Renal cortex interstitium (tissue), 15 donors: Measurements from ENCODE around the gene CILP. TPM values are rescaled to one million over a fixed set of nuclear protein-coding genes. Genes with fewer than 3 reads are reported as not detected.
A peak's percentile ranks its signal among the peaks of the same experiment; 100 is the strongest.
"Not testable (repeated sequence)": the region's sequence is repeated elsewhere in the genome, so short reads cannot be mapped to it uniquely, and the experiment has no call there.

ENCODE experiments used
- DNase-seq, 11 donors: peaks; one replicate each; pipeline ENCODE4 v3.0.0-alpha.2; 2013; ENCODE audit warnings: low read depth in 9 of 11, low spot score in 4 of 11; ENCODE audit errors: extremely low read depth in 1 of 11
- long read RNA-seq, 16 experiments: transcript quantifications; one replicate each; lab custom pipeline, GENCODE V29; 2026
- polyA plus RNA-seq, 3 donors: library from polyadenylated mRNA; unstranded; fragments of 120-200 nt; gene quantifications; one replicate each; pipeline ENCODE4 v1.2.1, GENCODE V29; 2013; ENCODE audit not compliant: insufficient read length in 3 of 3

Gene CILP
- 1 to 10 TPM; 3.1 to 3.5 (median 3.2) TPM for polyA plus RNA-seq
- long read RNA-seq, donor 1, result 0 reads
- long read RNA-seq, donor 2, result 0 reads
- long read RNA-seq, donor 3, full-length matches to known transcripts, result 1 of 1 reads
- long read RNA-seq, donor 3, partial matches to known transcripts, result 0 of 1 reads
- long read RNA-seq, donor 3, other reads (novel, unspliced or antisense), result 0 of 1 reads
- long read RNA-seq, donor 4, full-length matches to known transcripts, result 1 of 1 reads
- long read RNA-seq, donor 4, partial matches to known transcripts, result 0 of 1 reads
- long read RNA-seq, donor 4, other reads (novel, unspliced or antisense), result 0 of 1 reads
- long read RNA-seq, donor 5, result 0 reads
- long read RNA-seq, donor 6, full-length matches to known transcripts, result 1 of 1 reads
- long read RNA-seq, donor 6, partial matches to known transcripts, result 0 of 1 reads
- long read RNA-seq, donor 6, other reads (novel, unspliced or antisense), result 0 of 1 reads
- long read RNA-seq, donor 7, full-length matches to known transcripts, result 1 of 1 reads
- long read RNA-seq, donor 7, partial matches to known transcripts, result 0 of 1 reads
- long read RNA-seq, donor 7, other reads (novel, unspliced or antisense), result 0 of 1 reads
- long read RNA-seq, donor 8, result 0 reads
- long read RNA-seq, donor 9, result 0 reads
- long read RNA-seq, donor 10, result 0 reads
- long read RNA-seq, donor 11, full-length matches to known transcripts, result 1 of 1 reads
- long read RNA-seq, donor 11, partial matches to known transcripts, result 0 of 1 reads
- long read RNA-seq, donor 11, other reads (novel, unspliced or antisense), result 0 of 1 reads
- long read RNA-seq, donor 12, full-length matches to known transcripts, result 1 of 1 reads
- long read RNA-seq, donor 12, partial matches to known transcripts, result 0 of 1 reads
- long read RNA-seq, donor 12, other reads (novel, unspliced or antisense), result 0 of 1 reads
- long read RNA-seq, donor 13, result 0 reads
- long read RNA-seq, donor 14, result 0 reads
- long read RNA-seq, donor 15, result 0 reads
- long read RNA-seq, donor 16, full-length matches to known transcripts, result 1 of 1 reads
- long read RNA-seq, donor 16, partial matches to known transcripts, result 0 of 1 reads
- long read RNA-seq, donor 16, other reads (novel, unspliced or antisense), result 0 of 1 reads

DNA sequence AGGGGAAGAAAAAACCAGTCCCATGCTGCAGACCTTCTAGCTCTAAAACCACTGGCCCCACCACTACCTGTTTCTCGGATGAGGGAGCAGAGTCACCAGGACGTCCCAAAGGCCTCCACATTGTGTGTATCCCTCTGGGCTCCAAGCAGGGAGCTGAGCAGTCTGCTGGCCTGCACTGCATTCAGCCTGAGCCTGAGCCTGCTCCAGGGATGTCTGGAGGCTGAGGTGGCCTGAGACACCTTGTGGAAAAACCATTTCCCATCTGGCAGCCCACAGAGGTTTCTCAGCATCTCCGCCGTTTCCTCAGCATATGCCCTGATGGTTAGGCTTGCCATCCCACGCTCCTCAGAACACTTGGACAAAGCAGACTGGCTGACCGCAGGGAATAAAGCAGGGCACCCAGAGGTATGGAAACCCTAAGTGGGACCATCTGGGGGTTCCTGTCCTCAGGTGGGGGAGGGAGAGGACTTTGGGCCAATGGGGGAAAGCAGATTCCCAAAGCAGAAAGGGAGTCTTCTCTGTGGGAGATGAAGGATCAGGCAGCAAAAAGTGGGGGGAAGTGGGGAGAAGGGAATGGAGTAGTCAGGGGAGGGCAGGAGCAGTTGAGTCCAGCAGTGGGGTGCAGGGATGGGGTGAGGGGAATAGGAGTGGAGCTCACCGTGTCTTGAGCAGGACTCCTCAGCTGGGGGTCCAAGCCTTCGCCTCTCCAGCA, at the start of gene CILP:
Gene CILP (minus strand): TSS at position 704 of the 712 bp plus-strand sequence. CDS start 1,718 bp downstream, outside the sequence.
- no peak for DNase-seq

DNA sequence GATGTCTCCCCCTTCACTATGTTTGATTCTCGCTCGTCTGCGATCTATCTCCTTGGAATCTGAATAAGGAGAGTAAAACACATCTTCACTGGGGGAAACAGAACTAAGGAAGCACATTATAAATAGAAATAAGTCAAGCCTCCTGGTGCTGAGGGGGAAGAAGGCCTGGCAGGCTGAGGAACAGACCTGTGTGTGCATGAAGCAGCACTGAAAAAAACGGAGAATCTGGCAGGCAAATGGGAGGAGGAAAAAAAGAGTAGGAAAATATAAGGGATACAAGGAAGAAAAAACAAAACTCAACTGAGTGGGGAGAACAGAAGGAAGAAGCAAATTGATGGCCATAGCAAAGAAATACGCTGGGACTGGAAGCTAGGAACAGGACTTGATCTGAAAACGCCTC, 49.7 kb upstream of the CILP start:
- DNase-seq, result no peak

DNA sequence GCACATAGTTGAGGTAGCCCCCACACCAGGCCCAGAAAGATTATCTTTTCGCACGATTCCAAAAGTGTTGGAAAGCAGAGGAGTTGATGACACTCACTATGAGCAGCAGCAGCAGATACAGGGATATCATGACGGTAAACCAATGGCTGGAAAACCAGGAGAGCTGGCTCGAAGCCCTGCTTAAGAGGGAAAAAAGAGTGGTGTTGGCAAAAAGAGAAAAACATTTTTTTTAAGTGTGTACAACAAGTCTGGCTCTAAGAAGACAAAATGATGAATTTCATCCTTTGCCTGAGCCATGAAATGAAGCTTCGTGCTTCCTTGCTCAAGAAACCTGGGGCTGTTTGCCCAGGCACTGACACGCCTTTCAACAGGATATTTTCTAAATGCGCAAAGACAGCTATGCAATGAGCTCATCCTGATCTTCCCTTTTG, 48.1 kb upstream of the CILP start:
- DNase-seq, result no peak

DNA sequence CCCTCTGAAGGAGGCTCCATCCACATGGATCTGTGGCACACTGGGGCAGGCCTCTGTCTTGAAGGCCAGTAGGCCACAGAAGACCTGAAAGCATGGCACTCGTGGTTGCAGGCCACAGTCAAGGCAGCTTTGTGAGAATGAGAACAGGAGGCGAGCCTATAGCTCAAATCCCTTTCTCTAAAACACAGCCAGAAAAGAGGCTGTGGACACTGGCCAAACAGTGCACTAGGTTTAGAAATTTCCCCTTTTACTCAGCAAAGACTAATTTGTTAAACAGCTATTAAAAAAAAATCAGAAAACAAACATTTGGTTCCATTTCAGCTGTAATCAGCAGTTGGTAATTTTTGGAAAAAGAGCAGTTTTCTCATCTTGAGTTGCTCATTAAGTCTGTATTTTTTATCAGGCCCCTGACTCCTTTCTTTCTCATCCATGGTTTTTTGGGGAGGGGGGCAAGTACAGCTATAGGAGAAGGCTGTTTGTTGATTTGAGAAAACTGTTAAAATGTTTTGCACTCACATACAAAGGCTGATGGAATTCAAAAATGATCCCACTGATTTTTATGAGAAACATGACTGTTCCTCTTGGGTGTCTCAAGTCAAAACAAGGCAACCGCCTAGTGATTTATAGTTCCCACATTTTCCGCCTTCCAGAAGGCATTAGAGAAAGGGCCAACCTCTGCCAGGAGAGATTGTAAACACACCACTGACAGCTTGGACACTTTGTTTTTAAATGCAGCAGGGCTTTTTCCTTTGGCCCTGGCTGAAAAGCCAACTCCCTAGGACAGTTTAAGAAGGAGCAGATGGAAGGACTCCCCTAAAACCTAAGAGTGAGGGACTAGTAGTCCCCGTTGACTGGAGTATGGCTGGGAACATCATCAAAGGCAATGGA, 47.3 kb upstream of the CILP start:
- DNase-seq, result peak in 1 of 11 donors; percentile 15

GRCh38 chr15:65255486-65256140, 44.3 kb upstream of the CILP start:
- no peak for DNase-seq

GRCh38 chr15:65254758-65255157, 43.5 kb upstream of the CILP start:
- no peak for DNase-seq

DNA sequence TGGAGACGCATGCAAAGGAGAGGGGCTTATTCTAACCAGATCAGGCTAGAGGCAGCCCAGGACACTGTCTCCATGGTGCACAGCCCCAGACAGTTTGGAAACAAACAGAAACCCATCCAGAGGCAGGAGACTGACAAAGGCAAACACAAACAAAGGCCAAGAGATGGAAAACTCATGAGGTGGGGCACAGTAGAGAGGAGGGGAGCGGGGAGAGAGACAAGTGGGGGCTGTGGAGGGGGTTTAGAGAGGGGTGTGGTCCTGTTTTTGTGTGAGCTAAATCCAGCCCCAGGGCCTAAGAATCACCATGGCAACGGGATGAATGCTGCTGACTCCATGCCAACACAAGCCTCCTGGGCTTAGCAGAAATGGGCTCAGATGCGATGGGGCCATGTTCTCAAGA, 43.1 kb upstream of the CILP start:
- no peak for DNase-seq

- no peak for DNase-seq
These were observed 38.4 kb upstream of the CILP start for GRCh38 chr15:65249641-65250040.

DNA sequence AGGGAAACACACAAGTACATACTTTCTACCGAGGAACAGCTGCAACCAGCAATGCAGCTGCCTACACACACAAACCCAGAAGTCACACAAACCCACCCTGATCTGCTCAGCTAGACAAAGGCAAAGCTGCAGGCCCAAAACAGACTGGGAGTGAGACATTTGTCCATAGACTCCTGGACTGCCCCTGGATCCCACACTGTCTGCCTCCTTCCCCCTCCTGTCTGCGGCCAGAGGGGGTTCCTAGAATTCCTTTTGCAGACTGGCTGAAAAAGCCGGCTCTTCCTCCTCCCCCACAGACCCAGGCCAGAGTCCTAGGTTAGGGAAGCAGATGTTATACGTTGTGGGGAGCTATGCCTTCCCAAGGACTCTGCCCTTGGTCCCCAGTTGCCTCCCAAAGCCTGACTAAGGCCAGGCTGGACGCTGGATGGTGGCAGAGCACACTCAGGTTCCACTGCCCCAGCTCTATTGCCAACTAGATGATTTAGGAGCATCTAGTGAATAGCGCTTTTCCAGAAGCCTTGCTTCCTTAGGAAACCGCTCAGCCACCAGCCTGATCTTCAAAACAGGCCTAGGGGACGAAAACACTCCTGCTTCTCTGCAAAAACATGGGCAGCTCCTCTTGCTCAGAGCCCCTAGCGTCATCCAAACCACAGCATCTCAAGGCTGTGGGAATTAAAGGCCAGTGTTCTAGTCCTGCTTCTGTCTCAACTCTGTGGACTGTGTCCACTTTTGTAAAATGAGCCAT, 37.4 kb upstream of the CILP start:
- peak in 3 of 11 donors; percentile 32 to 45 (median 38) for DNase-seq

DNA sequence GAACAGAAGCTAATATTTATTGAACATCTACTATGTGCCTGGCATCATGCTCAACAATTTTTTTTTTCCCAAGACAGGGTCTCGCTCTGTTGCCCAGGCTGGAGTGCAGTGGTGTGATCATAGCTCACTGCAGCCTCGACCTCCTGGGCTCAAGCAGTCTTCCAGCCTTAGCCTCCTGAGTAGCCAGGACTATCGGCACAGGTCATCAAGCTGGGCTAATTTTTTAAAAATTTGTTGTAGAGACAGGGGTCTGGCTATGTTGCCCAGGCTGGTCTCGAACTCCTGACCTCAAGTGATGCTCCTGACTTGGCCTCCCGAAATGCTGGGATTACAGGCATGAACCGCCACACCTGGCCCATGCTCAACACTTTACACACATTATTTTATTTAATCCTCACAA, 35.7 kb upstream of the CILP start:
- no peak for DNase-seq

DNA sequence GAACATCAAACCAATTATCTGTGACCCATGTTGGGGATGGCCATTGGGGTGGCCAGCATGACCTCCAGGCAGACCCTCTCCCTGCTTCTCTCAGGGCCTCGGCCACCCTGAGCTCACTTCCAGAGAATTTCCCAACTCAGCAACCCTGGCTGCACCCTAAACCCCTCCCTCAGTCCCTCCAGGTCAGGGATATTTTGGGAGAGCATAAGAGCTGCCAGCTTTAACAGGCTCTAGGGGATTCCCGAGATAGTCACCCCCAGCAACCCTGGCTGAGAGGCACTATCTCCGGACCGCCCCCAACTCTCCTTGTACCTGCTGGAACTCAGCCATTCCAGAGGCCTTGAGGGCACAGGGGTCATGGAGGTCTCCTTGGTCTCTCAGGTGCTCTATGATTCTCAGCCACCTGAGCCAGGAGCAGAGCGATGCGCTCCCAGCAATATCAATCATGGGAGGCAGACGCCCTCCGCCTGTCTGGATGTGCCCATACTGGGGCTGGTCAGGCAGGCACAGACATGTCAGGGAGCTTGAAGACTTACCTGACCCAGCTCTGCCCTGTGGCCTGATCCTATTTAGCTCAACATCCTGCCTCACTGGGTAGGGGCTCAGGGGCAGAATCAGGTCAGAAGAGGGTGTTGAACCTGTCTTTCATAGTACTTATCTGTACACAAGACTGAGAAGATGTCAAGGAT, 34.9 kb upstream of the CILP start:
- no peak for DNase-seq

- peak in 8 of 11 donors; percentile 41 to 85 (median 70) for DNase-seq
These were observed 34.0 kb upstream of the CILP start for GRCh38 chr15:65245096-65245856.

GRCh38 chr15:65244638-65245037, 33.4 kb upstream of the CILP start:
- DNase-seq, result no peak

DNA sequence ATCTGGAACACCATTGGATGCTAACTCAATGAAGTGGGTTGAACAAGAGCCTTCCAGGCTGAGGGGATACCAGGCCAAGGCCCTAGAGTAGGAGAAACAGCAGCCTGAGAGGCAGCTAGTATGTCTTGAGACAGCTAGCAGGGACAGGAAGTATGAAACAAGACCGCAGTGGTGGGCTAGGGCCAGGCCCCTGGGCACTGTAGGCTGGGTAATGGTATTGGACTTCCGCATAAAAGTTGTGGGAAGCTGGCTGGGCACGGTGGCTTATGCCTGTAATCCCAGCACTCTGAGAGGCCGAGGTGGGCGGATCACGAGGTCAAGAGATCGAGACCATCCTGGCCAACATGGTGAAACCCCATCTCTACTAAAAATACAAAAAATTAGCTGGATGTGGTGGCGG, 25.2 kb upstream of the CILP start:
- not testable (repeated sequence) for DNase-seq

DNA sequence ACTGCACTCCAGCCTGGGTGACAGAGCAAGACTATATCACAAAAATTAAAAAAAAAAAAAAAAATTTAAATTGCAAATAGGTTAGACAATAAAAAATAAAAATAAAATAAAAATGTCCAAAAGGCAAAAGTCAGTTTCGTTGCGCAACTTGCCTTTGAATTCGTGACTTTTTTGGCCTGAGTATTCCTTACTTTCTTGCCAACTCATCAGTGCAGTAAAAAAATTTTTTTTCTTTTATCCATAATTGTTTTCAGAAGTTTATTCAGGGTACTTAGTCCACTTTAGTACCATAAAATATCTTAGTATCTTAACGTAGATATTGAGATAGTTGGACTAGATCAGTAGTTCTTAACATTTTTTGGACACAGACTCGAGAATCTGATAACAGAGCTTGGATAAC, 22.4 kb upstream of the CILP start:
- no peak for DNase-seq

GRCh38 chr15:65232520-65232919, 21.2 kb upstream of the CILP start:
- no peak for DNase-seq
